HPDE6-E6E7 (cell line): ENCODE data around the gene CASP10.
A peak's percentile ranks its signal among the peaks of the same experiment; 100 is the strongest.
"Not testable (repeated sequence)": the region's sequence is repeated elsewhere in the genome, so short reads cannot be mapped to it uniquely, and the experiment has no call there.

Experiments used
- DNase-seq: peaks from one replicate; pipeline ENCODE4 v3.0.0; 2011; ENCODE audit warnings: missing footprints; ENCODE audit errors: extremely low spot score

Gene CASP10

GRCh38 chr2:201233812-201234662 lies 51.1 kb downstream of the CASP10 start:
- no peak for DNase-seq

GRCh38 chr2:201234663-201235135 lies 51.8 kb downstream of the CASP10 start:
- DNase-seq = no peak

GRCh38 chr2:201235860-201236811 lies 53.2 kb downstream of the CASP10 start:
- DNase-seq = no peak

- no peak for DNase-seq
Observed at GRCh38 chr2:201237486-201238123, 54.7 kb downstream of the CASP10 start.

- not testable (repeated sequence) for DNase-seq
Observed at GRCh38 chr2:201239167-201239935, 56.4 kb downstream of the CASP10 start.

GRCh38 chr2:201242571-201243277 lies 59.8 kb downstream of the CASP10 start:
- no peak for DNase-seq

- DNase-seq = no peak
Observed at GRCh38 chr2:201244829-201245228, 61.9 kb downstream of the CASP10 start.

GRCh38 chr2:201246280-201246679 lies 63.3 kb downstream of the CASP10 start:
- no peak for DNase-seq

GRCh38 chr2:201248288-201248844 lies 65.4 kb downstream of the CASP10 start:
- DNase-seq = no peak

GRCh38 chr2:201249889-201250288 lies 66.9 kb downstream of the CASP10 start:
- DNase-seq = no peak

- no peak for DNase-seq
Observed at GRCh38 chr2:201250741-201251140, 67.8 kb downstream of the CASP10 start.

- DNase-seq = no peak
Observed at GRCh38 chr2:201254081-201254730, 71.3 kb downstream of the CASP10 start.

GRCh38 chr2:201255408-201256033 lies 72.6 kb downstream of the CASP10 start:
- DNase-seq = no peak

GRCh38 chr2:201256082-201256481 lies 73.1 kb downstream of the CASP10 start:
- no peak for DNase-seq

GRCh38 chr2:201257381-201257955 lies 74.5 kb downstream of the CASP10 start:
- peak; percentile 69 for DNase-seq

GRCh38 chr2:201257956-201258665 lies 75.2 kb downstream of the CASP10 start:
- peak; percentile 79 for DNase-seq

GRCh38 chr2:201258666-201259615 lies 76.0 kb downstream of the CASP10 start:
- no peak for DNase-seq
